ENCODE measurements around the gene SLC39A11.

DNA sequence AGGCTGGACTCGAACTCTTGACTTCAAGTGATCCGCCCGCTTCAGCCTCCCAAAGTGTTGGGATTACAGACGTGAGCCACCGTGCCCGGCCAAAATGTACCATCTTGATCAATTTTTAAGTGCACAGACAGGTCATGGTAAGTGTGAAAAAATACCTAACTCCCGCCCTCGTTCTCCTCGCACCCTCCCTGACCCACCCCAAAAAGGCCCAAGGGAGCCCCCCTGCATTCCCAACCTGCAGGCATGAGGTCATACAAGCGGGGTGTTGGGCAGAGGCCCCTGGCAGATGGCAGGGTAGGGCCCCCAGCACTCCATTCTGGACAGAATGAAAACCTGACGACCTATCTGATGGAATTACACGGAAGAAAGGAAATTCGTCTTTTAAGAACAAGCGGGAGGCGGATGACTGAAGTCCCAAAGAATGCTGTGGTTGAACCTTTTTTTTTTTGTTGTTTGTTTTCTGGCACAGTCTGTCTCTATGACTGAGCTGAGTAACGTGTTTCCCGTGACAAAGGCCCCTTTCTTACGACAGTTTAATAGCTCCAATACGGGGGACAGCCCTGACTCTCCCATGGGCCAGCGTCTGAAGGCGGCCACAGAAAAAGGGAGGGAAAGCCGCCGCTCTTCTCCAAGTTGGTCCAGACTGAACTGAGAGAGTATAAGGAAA lies 376.4 kb downstream of the SLC39A11 start:
- TF ChIP-seq, protein P1, sequence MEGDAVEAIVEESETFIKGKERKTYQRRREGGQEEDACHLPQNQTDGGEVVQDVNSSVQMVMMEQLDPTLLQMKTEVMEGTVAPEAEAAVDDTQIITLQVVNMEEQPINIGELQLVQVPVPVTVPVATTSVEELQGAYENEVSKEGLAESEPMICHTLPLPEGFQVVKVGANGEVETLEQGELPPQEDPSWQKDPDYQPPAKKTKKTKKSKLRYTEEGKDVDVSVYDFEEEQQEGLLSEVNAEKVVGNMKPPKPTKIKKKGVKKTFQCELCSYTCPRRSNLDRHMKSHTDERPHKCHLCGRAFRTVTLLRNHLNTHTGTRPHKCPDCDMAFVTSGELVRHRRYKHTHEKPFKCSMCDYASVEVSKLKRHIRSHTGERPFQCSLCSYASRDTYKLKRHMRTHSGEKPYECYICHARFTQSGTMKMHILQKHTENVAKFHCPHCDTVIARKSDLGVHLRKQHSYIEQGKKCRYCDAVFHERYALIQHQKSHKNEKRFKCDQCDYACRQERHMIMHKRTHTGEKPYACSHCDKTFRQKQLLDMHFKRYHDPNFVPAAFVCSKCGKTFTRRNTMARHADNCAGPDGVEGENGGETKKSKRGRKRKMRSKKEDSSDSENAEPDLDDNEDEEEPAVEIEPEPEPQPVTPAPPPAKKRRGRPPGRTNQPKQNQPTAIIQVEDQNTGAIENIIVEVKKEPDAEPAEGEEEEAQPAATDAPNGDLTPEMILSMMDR (IDR thresholded peaks at IDR 0.05; ENCODE audit: low read length): no peak
- no peak for TF ChIP-seq EZH2phosphoT487 (IDR thresholded peaks at IDR 0.05; ENCODE audit: low read length)

Data from MM.1S (cell line).